HL-60/S4 treated with retinoic acid at 250 ng/mL for 4 days and 3 days (cell line): Measurements from ENCODE around the gene PARK7.
"Not testable (repeated sequence)": the region's sequence is repeated elsewhere in the genome, so short reads cannot be mapped to it uniquely, and the experiment has no call there.

Source experiments
- in situ Hi-C: fragments of 300-500 bp; cut with MboI; formaldehyde crosslinking; loops from 2 replicates; pipeline ENCODE4 v1.7.0; 2022; ENCODE audit warnings: low sequenced_read_pairs

Gene PARK7

DNA sequence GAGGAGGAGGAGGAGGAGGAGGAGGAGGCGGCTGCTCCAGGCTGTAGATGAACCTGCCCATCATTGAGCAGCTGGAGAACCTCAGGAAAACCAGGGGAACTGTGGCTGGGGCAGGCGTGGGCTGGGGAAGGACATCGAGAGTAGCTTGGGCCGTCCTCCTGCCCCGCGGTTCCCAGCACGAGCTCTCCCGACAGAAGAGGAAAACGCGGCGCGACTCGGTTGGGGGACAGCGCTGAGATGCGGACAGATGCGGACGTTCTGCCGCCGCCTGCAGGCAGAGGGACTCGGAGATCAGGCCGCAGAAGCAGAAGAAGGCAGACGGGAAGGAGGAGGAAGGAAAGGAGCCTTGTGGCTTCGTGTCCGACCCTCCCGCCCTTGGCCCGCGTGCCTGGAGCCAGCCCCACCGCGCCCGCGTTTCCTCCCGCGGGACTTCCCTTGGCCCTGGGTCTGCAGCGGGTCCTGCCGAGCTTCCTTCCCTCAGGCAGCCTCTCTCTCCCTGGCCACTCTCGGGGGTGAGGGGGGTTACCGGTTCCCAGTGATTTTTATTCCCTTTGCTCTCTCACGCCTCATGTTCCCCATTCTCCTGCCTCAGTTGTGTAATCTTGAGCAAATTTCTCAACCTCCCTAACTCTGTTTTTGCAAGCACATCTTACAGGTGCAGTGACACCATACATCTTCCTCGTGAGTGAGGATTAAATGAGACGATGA is 19.1 kb upstream of the PARK7 start:
- in situ Hi-C loops, result no loop called here

DNA sequence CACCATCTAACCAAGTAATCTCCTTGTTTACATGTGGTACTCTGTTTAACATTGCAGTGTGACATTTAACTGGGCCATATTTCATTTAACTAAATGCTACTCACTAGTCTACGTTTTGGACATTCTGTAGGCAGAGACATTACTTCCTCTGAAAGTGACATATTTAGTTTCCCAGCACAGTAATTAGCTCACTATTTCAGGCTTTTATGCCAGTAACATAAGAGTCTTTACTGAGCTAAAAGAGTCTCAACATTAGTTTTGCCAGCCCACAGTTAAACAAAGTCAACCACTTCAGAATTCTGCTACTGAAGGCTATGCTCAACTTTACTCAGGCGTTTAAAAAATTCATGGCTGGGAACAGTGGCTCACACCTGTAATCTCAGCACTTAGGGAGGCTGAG is 18.3 kb upstream of the PARK7 start:
- in situ Hi-C loops, result no loop called here

DNA sequence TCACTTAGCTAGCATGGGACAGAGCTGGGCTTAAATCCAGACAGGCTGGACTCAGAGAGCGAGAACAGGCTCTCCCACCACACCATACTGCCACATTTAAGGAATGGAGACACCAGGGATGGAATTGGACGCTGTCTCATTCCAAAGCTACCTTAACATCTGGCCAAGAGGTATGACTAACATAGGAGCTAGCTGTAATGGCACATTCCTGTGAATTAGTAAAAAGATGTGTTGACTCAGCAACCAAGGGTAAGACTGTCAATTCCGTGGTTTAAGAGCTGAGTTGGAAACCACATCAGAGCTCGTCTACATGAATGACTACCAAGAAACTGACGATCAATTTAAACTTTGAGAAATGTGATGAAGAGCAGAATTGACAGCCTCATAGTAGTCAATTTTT is 12.6 kb upstream of the PARK7 start:
- in situ Hi-C loops, result no loop called here

DNA sequence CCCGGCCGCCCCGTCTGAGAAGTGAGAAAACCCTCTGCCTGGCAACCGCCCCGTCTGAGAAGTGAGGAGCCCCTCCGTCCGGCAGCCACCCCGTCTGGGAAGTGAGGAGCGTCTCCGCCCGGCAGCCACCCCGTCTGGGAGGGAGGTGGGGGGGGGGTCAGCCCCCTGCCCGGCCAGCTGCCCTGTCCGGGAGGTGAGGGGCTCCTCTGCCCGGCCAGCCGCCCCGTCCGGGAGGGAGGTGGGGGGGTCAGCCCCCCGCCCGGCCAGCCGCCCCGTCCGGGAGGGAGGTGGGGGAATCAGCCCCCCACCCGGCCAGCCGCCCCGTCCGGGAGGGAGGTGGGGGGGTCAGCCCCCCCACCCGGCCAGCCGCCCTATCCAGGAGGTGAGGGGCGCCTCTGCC is 8.7 kb upstream of the PARK7 start:
- in situ Hi-C loops, result not testable (repeated sequence)

DNA sequence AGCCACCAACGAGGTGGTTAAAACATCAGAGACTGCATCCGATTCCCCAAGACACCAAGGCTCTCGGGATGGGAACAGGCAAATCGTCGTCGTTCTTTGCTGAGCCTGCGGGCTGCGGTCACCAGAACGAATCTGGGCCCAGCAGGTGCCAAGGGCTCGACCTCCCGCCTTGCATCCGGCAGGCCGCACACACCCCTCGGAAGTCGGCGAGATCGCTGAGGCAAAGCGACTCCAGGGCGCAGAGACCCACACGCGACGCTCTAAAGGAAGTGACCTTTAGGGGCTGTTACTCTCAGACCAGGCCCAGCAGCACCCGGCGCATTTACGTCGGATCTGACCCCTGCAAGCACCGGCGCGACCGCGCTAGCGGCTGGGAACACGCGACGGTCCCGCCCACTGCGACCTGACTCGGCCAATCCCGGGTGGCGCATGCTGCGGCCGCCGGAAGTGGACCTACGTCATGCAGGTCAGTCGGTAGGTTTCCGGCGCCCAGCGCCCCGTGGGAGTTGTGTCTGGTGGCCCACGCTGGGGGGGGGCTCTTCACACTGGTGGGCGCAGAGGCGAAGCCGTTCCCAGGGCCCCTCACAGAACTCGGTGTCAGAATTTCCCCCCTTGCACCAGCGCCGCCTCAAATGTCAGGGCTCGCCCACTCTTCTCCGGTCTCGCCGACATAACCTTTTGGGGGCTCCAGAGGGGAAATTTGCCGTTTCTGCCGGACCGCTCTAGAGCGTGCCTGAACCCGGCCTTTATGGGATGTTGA is 7.5 kb upstream of the PARK7 start:
- in situ Hi-C loops, result no loop called here

DNA sequence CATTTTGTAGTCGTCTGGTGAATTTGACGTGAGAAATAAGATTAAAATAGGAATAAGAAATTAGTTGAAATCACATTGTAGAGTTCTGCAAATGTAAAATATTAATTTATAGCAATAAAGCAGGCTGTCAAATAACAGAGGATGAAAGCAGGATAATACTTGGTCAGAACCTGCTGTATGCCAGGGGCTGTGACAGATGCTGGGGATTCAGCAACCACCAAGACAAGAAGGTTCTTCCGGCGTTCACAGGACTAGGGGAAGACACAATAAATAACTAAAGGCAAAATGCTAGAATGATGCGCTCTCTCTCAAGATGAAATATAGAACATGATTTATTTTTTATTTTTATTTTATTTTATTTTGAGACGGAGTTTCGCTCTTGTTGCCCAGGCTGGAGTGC is 6.8 kb upstream of the PARK7 start:
- in situ Hi-C loops, result no loop called here

DNA sequence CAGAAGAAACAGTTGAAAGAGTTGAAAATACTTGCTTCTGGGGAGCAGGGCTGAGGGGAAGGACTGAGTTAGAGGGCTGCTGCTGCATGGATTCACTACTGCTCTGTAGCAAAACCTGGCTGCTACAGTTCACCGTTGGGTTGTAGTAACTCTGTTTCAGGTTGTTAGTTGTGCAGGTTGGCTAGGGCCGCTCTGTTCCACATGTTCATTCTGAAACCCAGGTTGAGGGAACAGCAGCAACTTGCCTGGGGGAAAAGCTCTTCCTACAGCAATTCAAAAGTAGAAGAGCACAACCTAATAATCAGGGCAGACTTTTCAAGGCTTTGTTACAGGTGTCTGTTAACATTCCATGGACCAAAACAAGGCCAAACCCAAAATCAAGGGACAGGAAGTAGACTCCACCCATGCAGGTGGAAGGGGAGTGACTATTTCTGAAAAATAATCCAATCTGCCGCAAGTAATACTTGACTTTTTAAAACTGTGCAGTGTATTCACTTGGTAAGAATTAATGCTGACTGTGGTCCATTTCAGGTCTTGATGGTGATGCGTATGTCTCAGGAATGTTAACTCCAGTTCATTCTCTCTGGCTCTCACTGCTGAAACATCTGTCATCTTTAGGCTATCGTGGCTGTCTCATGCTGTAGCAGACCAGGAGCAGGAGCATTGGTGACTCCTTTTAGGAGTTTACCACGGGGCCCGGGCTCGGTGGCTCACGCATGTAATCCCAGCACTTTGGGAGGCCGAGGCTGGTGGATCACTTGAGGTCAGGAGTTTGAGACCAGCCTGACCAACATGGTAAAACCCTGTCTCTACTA is 5.1 kb upstream of the PARK7 start:
- in situ Hi-C loops, result no loop called here

DNA sequence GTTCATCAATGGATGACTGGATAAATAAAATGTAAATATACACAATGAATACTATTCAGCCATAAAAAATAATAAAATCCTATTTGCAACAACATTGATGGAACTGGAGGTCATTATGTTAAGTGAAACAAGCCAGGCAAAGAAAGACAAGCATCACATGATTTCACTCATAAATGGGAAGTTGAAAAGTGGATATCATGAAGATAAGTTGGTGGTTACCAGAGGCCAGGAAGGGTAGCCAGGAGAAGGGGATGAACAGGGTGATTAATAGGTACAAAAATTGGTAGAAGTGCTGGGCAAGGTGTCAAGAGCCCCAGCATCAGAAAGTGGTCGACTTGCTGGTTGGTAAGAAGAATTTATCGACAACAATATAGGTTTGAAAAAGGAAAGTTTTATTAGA is 1.3 kb upstream of the PARK7 start:
- in situ Hi-C loops, result no loop called here

DNA sequence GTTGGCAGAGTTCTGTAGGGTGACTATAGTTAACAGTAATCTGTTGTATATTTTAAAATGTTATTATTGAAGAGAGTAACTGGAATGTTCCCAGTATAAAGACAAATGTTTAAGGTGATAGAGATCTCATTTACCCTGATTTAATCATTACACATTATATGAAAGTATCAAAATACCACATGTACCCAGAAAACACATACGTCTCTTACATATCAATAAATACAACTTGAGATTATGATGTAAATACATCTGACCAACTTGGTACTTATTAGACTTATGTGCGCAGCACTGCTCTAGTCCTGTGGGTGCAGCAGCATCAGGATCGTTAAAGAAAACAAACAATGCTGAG is 670 bp upstream of the PARK7 start:
- in situ Hi-C loops, result no loop called here

DNA sequence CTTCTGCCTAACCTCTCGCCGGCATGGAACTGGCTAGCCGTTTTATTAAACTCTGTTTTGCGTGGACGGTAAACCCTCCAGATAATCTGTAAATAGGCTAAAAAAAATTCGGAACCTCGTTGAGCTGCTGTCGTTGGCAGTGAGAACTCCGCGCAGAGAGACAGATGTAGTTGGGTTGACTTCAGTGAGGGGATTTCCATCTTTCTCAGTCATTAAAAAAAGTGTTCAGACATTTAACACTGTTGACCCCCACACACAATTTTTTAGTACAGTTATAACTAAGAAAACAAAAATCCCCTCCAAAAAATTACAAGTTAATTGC is 464 bp downstream of the PARK7 start:
- in situ Hi-C loops, result no loop called here

DNA sequence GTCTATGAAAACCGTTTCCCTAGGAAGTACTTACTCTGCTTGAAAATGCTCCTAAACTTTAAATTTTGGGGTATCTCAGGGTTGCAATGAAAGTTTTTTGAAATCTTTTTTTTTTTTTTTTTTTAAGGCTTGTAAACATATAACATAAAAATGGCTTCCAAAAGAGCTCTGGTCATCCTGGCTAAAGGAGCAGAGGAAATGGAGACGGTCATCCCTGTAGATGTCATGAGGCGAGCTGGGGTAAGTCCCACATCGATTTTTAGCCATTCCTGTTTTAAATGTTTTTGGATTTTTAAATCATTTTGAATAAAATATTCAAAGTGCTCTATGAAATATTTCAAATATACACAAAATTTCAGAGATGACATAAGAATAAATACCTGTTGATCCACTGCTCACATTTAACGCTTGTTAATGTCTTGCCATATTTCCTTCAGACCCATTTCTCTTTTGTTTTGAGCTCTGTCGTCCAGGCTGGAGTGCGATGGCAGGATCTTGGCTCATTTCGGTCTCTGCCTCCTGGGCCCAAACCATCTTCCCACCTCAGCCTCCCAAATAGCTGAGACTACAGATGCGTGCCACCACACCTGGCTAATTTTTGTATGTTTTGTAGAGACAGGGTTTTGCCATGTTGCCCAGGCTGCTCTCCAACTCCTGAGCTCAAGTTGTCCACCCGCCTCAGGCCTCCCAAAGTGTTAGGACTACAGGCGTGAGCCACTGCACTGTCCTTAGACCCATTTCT is 1.3 kb downstream of the PARK7 start:
- in situ Hi-C loops, result no loop called here

DNA sequence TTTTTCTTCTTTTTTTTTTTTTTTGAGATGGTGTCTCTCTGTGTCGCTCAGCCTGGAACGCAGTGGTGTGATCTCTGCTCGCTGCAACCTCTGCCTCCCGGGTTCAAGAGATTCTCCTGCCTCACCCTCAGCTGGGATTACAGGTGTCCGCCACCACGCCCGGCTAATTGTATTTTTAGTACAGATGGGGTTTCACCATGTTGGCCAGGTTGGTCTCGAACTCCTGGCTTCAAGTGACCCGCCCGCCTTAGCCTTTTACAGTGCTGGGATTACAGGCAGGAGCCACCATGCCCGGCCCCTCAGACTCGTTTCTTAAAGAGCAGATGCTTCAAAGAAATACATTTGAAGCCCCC is 1.8 kb downstream of the PARK7 start:
- in situ Hi-C loops, result not testable (repeated sequence)

DNA sequence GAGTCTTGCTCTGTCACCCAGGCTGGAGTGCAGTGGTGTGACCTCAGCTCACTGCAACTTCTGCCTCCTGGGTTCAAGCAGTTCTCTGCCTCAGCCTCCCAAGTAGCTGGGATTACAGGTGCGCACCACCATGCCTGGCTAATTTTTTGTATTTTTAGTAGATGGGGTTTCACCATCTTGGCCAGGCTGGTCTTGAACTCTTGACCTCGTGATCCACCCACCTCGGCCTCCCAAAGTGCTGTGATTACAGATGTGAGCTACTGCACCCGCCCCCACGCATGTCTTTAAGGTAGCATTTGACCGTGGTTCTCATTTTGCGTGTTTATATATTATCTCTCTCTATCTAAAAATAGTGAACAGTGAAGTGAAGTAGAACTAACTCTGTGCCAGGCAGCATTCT is 2.3 kb downstream of the PARK7 start:
- in situ Hi-C loops, result not testable (repeated sequence)

DNA sequence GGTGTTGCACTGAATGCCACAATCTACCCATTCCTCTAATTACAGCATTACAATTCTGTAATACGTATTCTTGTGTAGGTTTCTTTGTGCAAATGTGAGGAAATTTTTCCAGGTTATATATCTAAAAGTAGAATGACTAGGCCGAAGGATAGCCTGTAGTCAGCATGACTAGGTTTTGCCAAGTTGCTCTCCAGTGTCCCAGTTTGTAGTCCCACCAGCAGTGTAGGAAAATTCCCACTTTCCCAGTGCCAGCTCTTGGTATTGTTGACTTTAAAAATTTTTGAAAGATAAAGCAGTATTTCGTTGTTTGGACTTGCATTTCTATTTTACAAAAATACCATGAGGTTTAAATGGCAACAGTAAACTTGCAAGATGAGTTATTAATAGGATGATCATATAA is 3.0 kb downstream of the PARK7 start:
- in situ Hi-C loops, result no loop called here

DNA sequence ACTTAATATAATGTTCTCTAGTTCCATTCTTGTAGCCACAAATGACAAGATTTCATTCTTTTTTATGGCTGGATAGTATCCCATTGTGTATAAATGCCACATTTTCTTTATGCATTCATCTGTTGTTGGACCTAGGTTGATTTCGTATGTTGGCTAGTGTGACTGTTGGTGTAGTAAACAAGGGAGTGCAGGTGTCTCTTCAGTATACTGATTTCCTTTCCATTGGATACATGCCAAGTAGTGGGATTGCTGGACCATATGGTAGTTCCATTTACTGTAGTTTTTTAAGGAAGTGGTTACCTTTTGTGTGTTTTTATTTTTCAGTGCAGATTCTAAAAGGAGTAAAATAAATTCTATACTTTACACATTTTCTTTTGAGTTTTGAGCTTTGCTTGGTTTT is 5.7 kb downstream of the PARK7 start:
- in situ Hi-C loops, result no loop called here

DNA sequence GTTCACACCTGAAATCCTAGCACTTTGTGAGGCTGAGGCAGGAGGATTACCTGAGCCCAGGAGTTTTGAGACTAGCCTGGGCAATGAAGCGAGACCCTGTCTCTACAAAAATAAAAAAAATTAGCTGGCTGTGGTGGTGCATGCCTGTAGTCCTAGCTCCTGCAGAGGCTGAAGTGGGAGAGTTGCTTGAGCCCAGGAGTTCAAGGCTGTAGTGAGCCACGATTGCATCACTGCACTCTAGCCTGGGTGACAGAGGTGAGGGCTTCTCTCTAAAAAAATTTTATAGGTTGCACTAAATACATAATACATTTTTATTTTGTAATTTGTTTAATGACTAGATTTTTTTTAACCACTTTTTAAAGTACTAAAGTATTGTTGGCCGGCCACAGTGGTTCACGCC is 6.1 kb downstream of the PARK7 start:
- in situ Hi-C loops, result no loop called here

DNA sequence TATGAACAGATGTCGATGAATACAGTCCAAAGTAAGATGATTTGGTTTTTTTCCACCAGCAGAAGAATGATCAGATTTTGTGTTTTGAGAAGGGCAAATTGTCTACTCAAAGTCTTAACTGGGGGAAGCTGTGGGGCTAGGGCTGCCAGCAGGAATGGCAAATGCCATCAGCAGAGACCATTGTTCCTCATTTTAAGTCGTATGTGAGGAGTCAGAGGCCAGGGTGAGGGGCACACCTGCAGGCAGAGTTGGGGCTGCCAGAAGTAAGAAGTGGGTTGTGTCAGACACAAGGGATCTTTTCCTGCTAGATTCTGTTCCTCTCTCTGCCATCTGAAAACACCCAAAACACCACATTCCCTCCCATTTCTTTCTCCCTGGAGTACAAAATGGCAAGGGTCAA is 8.7 kb downstream of the PARK7 start:
- in situ Hi-C loops, result no loop called here

DNA sequence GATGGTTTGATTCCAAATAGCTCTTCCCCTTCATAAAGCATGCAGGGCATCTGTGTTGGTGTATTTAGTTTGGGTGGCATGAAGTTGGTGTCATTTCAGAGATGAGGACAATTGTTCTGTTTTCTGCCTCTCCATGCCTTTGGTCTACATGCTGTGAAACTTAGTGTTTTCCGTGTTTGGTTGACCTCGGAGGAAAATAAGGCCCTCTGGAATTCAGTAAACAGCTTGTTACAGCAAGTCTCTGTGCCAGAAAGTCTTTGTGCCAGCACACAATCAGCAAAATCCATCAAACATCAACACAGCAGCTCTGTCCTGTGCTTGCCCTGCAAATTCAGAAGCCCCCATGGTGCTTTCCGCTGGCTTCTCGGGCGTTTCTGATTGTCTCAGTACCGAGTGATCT is 9.5 kb downstream of the PARK7 start:
- in situ Hi-C loops, result no loop called here

DNA sequence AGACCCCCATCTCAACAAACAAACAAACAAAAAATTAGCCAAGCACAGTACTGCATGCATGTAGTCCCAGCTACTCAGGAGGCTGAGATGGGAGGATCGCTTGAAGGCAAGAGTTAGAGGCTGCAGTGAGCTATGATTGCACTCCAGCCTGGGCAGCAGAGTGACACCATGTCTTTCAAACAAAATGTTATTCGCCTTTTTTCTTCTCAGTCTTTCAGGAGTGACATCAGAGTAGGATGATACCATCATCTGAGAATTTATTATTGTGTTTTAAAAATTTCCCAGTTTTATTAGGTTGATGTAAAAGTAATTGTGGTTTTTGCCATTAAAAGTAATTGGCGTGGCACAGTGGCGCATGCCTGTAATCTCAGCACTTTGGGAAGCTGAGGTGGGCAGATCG is 10.8 kb downstream of the PARK7 start:
- in situ Hi-C loops, result no loop called here

DNA sequence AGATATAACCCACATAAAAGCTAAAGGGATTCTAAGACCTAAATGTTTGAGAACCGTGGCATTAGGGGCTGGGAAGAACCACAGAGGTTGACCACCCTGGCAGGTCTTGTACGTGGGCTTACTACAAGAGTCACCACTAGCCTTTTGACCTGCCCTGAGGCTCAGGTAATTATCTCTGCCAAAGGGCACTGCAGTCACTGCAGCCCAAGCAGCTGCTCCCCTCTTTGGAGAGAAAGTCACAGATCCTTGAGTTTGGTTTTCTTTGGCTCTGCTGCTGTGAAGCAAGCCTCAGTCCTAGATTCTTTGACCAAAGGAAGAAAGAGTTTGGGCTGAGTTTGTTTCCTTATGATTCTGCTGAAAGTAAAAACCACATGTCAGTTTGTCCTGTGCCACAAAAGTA is 11.6 kb downstream of the PARK7 start:
- in situ Hi-C loops, result no loop called here

DNA sequence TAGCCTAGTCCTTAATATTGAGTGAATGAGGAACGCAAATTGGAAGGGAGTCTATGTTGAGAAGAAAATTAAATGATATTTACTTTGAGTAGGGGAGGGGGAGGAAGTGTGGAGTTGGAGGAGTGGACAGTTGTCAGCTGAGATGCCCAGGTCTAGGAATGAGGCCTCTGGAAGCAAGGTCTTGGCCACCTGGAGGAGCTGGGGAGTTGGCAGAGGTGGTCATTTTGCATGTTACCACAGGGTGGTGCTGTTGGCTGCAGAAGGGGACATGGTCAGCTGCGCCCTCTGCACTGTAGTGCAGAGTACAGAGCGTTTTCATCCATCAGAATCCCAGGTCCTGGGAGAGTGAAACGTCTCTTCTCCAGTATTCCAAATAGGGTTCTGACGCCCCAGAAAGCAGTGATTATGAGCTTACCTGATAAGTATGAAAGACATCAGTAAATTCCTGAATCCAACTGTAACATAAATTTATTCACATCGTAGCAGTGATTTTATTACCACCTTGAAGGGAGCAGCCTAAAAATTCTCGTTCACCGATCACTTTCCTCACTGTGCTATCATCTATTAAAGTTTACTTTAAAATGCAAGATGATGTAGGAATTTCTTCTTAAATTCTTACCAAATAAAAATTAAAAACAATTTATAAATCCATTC is 13.8 kb downstream of the PARK7 start:
- in situ Hi-C loops, result no loop called here
